ENCODE results near the gene ATP6V1B1.
A peak's percentile ranks its signal among the peaks of the same experiment; 100 is the strongest.
"Not testable (repeated sequence)": the region's sequence is repeated elsewhere in the genome, so short reads cannot be mapped to it uniquely, and the experiment has no call there.

Gene ATP6V1B1

GRCh38 chr2:70998885-70999284, 63.2 kb downstream of the ATP6V1B1 start:
- DNase-seq (ENCODE audit: low read depth, low spot score); H3K4me3 ChIP-seq (ENCODE audit: low read length): not testable (repeated sequence)

DNA sequence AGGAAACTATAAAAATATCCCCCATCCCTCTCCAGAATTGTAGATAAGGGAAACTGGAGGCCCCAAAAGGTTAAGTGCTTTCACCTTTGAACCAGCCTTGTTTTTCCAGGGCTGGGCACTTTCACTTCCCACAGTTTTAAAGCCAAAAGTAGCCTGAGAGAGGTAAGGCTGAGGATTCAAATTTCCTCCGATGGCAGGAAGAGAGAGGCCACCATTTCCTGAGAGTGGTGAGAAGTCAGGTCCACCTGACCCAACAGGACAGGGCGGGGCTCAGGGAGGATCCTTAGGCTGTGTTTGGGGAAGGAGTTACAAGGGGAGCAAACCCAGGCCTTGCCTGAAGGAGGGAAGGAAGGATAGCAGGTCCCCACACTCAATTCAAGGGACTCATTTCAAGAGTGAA, 63.7 kb downstream of the ATP6V1B1 start:
- H3K4me3 ChIP-seq (ENCODE audit: low read length) = no peak overlapping the region
- DNase-seq (ENCODE audit: low read depth, low spot score) = no peak

DNA sequence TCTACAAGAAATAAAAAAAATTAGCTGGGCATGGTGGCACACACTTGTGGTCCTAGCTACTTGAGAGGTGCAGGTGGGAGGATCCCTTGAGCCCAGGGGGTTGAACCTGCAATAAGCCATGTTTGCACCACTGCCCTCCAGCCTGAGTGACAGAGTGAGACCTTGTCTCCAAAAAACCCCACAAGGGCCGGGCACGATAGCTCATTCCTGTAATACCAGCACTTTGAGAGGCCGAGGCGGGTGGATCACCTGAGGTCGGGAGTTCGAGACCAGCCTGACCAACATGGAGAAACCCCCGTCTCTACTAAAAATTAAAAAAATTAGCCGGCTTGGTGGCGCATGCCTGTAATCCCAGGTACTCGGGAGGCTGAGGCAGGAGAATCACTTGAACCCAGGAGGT, 64.2 kb downstream of the ATP6V1B1 start:
- DNase-seq (ENCODE audit: low read depth, low spot score) = not testable (repeated sequence)

GRCh38 chr2:71000780-71001591, 65.3 kb downstream of the ATP6V1B1 start:
- peak overlapping the region; percentile 57 for H3K4me3 ChIP-seq (ENCODE audit: low read length)
- DNase-seq (ENCODE audit: low read depth, low spot score) = peak; percentile 72

More for the DNA sequence above, 64.2 kb downstream of the ATP6V1B1 start:
- H3K4me3 ChIP-seq (ENCODE audit: low read length) = not testable (repeated sequence)

DNA sequence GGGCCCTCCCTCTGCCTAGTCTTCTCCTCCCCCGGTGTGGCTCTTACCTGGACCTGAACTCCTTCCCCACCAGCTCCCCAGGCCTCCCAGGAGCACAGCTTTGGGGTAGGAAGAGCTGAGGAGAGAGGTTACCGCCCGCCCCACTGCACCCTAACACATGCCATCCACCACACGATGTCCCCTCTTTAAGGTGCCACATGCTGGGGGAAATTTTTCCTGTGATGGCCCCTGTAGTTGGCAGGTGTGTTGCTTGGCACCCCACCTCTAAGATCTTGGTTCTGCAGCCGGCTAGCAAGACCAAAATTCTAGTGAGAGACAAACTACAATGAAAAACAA, 65.9 kb downstream of the ATP6V1B1 start:
- no peak for DNase-seq (ENCODE audit: low read depth, low spot score)
- no peak overlapping the region for H3K4me3 ChIP-seq (ENCODE audit: low read length)

- H3K4me3 ChIP-seq (ENCODE audit: low read length) = no peak overlapping the region
- no peak for DNase-seq (ENCODE audit: low read depth, low spot score)
Measured at GRCh38 chr2:71001981-71002570, 66.4 kb downstream of the ATP6V1B1 start.

GRCh38 chr2:71003396-71003795, 67.7 kb downstream of the ATP6V1B1 start:
- no peak overlapping the region for H3K4me3 ChIP-seq (ENCODE audit: low read length)
- no peak for DNase-seq (ENCODE audit: low read depth, low spot score)

- no peak for DNase-seq (ENCODE audit: low read depth, low spot score)
- H3K4me3 ChIP-seq (ENCODE audit: low read length) = no peak overlapping the region
Measured at GRCh38 chr2:71003966-71004755, 68.5 kb downstream of the ATP6V1B1 start.

DNA sequence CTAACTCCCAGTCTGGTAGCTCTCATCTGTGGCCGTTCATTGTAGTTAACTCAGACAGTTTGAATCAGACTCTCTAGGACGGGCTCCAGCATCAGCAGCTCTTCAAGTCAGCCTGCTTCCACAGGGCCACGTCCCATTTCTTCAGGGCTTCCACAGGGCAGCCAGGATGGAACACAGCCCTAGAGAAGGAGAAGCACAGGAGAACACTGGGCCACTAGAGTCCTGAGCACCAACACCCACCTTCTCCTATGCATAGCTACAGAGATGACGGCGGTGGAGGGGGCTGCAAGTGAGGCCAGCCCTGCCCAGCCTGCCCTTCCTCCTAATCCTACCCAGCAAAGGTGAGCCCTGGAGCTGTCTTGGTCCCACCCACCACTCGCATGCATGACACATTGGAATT, 69.2 kb downstream of the ATP6V1B1 start:
- DNase-seq (ENCODE audit: low read depth, low spot score) = no peak
- H3K4me3 ChIP-seq (ENCODE audit: low read length) = no peak overlapping the region

DNA sequence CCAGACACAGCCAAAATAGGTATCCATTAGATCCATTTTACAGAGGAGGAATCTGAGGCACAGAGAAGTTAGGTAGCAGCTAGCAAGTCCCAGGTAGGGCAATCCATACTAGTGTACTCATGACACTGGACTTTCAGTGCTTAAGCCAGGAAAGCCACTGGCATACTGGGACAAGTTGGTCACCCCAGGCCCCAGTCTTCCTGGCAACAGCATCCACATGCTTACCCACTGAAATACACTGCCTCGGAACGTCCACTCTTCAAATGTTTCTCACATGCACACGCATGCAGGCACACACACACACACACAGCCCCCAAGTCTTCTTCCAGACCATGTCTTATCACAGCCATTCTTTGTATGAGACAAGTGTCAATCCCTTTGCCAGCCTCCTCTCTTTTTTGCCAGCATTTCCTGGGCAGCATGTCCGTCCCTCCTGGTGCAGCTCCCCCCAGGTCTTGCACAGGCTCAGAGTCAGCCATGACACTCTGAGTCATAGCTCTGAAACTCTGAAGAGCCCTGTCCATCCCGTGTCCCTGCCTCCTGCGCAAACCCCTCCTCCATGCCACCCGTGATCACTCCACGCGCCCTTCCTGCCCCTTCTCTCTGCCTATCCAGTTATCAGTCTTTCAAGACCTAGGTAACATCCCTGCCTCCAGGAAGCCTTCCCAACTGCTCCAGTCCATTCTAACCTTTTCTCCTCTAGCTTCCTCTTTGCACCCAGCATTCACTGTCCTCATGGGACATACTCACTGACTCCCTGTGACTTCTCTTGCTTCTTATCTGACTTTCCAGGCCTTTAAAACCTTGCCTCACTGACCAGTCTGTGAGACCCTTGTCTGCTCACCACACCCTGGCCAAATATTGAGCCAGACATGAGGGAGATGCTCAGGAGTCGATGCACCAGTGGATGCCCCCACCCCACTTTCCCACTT, 69.8 kb downstream of the ATP6V1B1 start:
- DNase-seq (ENCODE audit: low read depth, low spot score) = no peak
- no peak overlapping the region for H3K4me3 ChIP-seq (ENCODE audit: low read length)

- no peak for DNase-seq (ENCODE audit: low read depth, low spot score)
- no peak overlapping the region for H3K4me3 ChIP-seq (ENCODE audit: low read length)
Measured at GRCh38 chr2:71006323-71006722, 70.6 kb downstream of the ATP6V1B1 start.

DNA sequence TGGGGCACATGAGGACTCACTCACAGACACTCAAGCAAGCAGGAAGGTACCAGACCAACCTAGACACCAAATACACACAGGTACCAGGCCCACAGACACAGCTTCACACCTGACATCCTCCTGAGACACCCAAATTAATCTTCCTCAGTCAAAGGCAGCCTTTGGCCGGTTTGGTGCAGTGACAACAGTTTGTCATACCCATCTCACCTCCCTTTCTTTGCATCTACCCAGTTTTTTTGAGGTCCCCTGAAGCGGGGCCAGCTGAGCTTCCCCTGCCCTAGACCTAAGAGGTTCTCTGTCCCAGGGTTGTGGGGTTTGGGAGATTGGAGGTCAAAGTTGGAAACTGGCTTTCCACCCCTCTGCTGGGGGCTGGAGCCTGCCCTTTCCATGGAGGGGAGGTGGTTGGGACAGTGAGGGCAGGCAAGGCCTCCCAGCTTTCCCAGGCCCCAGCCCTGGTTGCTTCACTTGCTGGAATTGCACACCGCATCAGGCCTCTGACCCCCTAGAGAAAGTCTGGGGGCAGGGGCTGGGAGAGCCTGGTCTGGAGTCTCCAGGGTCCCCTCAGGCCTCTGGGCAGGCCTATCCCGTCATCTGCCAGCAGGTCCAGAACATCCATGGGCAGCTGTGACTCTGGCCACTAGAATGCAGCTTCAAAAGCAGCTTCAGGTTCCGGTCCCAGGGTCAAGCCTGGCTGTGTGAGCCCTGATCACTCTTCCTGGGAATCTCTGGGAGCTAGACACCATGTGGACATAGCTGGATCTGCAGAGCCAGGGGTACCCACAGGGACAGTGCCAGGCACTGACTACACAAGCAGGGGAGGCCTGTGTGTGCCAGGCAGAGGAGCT, 71.5 kb downstream of the ATP6V1B1 start:
- no peak for DNase-seq (ENCODE audit: low read depth, low spot score)
- H3K4me3 ChIP-seq (ENCODE audit: low read length) = no peak overlapping the region

DNA sequence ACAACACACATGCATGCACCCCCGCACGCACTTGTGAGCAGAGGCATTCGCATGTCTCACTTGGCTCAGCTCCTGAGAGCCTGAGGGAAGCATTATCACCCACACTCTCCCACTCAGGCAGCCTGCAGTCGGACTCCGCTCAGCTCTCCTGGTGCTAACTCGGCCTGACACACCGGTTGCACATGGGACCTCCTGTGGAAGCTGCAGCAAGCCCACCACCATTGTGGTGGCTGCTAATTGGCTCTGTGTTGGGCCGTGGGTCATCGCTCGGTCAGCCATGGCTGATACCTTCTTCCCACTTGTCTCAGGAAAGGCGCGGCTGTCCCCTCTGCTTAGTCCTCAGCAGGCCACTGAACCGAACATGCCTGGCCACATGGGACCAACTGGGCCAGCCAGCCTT, 72.6 kb downstream of the ATP6V1B1 start:
- no peak overlapping the region for H3K4me3 ChIP-seq (ENCODE audit: low read length)
- DNase-seq (ENCODE audit: low read depth, low spot score) = no peak

- not testable (repeated sequence) for H3K4me3 ChIP-seq (ENCODE audit: low read length); DNase-seq (ENCODE audit: low read depth, low spot score)
Measured at GRCh38 chr2:71011786-71012185, 76.1 kb downstream of the ATP6V1B1 start.
